Ureter (tissue), 1 donor: ENCODE results near the gene SHC3. TPM values are rescaled to one million over a fixed set of nuclear protein-coding genes. Genes with fewer than 3 reads are reported as not detected.

Source experiments
- DNase-seq: peaks from one replicate; pipeline ENCODE4 v3.0.0-alpha.2; 2020; ENCODE audit warnings: low spot score
- total RNA-seq: library from RNA; stranded (reverse); gene quantifications from one replicate; pipeline ENCODE4 v1.2.4, GENCODE V29; 2023
- donor health status: DM: yes; HTN: yes; CAD: no.

Gene SHC3
- total RNA-seq, 1 donor from 2014 or later, result 4.7 TPM

DNA sequence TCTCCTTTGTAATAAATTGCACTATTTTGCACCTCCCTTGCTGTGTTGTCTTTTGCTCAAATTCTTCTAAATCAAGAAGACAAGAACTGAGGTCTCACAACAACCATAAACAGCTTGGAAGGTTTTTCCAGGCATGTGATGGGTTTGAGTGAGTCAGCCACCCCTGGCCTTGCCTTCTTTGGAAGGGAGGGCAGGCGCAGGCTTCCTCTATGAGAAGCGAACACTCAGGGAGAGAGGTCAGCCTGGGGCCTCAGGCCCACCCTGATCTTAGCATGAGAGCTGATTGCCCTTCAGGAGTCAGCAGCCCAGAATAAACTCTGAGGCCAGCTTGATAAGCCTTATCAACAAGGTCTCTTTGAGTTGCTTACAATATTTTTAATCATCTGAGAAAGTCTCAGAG is 155.7 kb downstream of the SHC3 start:
- no peak for DNase-seq

DNA sequence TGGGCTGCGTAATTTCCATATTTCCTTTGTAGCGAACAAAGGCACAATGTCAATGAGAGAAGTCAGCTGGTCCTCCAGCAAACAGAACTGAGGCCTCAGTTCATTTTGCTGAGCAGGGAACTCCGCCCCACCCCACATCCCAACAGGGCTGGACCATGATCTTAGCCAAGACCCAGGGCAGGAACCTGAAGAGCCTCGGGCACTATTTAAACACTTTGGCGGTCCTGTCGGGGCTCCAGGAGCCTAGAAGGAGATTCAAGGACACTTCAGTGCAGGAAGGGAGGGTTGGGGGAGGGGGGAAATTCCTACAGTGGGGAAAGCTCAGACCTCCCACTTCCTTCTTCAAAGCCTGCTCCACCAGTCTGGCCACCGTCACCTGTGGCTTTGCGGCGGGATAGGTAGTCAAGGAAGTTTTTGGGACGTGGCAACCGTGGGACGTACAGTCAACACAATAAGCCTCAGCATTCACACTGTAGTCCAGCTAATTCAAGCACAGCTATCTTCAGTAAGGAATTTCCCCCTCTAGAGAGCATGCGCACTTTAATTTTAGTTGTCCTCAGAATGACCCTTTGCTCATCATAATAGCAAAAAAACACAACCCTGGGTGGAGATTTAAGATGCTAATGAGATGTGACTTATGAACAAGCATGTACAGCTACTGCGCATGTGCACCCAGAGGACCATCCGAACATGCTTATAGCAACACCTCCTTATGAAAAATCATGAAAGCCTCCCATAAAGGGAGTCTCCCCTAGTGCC is 156.4 kb downstream of the SHC3 start:
- peak; percentile 62 for DNase-seq

DNA sequence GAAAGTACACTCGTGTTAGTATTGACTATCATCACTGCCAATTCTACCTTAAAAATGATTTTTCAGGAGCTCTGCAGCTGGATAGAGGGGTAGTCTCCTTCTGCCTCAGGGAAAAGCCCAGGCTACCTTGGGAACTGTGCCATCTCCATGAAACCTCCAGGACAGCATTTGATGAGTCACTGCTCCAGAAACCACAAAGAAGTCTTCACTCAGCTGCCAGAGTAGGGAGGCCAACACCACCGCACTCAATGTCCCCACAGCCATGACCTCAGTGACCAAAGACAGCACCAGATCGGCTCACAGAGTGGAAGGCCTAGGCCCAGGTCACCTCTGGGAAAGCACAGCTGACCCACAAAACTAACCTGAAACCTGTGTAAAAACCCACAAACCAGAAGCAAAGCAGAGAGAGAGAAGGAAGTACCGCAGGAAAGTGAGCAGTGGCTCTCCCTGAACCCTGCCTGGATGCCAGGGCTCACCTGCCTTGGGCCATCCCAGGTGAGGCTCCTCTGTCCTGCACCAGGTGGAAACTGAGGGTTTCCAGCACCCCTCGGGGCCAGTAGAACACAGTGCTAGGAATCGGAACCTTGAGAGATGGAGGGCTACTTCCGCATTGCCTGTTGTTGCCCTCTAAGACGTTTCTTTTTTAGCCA is 157.3 kb downstream of the SHC3 start:
- no peak for DNase-seq

DNA sequence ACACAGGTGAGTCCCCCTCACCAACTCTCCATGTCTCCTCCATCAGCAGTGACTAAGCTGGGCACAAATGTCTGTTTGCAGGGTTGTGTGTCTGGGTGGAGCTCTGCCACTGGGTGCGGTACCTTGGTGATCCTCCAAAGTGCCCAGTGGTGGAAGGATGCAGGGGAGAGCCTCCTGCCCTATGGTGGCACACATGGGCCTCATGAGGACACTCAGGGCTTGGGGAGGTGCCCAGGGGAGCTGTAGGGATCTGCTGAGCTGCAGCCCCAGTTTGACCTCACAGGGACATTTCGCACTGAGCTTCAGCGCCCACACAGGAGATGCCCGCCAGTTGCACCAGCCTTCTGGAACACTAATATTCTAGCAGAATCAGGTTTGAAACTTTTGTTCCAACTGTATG is 157.9 kb downstream of the SHC3 start:
- no peak for DNase-seq

DNA sequence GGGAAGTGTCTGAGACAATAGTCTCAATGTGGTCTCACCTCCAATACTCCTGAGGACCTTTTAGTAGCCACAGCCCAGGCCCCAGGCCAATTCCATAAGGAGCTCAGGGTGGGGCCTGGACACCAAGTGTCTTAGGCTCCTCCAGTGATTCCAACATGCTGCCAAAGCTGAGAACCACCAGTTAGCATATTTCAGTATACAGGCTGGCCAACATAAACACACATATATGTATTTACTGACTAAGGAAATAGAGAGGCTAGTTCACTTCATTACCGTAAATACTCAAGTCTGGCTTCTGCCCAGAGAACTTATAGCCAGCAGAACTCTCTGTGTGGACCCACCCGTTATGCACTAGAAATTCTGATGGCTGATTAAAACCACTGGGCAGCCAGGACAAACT is 163.3 kb downstream of the SHC3 start:
- DNase-seq, result no peak

DNA sequence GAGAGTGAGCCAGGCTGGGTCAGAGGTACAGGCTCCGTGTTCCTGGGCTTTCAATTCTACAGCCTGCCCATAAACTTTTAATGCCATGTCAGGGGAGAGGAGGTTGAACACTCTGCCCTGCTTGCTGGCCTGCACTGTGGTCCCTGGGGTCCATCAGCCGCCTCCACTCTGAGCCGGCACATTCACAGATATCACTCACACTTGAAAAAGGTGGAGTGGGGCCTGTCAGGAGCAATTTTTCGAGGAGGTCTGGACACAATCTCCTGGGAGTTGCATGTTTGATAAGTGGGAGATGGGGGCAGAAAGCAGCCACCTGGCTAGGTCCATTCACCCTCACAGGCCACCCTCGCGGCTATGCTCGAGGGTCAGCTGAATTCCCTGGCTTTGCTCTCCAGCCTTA is 164.5 kb downstream of the SHC3 start:
- DNase-seq, result peak; percentile 32

DNA sequence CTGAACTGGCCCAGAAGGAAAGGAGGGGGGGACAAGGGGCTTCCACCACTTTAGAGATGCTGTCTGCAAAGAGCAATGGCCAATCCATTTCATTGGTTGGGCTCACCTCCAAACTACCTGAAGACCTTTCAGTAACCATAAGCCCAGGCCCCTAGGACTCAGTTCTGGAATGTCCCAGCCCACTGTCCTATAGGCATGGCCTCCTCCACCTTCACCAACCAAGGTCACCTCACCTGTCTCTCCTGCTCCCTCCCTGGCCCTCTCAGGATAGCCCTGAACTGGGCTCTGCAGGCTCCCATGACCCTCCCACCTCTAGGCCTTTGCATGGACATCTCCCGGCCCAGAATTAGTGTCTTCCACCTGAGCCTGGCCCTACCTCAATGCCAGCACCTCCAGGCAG is 165.0 kb downstream of the SHC3 start:
- no peak for DNase-seq

DNA sequence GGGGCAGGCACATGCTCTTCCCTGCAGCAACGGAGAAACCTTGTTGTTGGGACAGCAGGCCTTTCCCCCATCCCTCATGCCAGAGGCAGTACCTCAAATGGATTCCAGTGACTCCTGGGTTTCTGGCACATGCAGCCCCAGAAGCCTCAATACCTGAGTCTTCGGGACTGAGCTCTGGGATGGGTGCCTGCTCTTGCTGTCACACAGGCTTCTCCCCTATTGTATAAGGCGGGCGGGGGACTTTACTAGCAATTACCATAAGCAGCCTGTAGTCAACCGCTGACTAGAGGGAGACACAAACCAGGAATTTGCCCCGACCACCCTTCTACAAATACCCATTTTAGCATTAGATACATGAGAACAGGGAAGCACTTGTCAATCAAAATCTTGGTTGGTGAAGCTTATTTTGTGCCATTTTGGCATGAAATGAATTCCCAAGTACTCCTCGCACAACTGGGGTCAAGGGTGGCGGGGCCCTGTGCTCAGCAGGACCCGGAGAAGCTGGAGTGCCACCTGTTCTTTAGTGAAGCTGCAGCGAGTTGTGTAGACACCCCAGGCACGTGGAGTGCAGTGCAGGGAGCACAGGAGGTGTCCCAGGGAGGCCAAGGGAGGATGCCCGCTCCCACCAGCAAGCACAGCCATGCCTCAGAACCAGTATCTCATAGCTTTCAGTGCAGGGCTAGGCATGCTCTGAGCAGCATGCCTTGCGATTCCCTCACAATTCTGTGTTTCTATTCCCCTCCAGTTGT is 166.2 kb downstream of the SHC3 start:
- no peak for DNase-seq

DNA sequence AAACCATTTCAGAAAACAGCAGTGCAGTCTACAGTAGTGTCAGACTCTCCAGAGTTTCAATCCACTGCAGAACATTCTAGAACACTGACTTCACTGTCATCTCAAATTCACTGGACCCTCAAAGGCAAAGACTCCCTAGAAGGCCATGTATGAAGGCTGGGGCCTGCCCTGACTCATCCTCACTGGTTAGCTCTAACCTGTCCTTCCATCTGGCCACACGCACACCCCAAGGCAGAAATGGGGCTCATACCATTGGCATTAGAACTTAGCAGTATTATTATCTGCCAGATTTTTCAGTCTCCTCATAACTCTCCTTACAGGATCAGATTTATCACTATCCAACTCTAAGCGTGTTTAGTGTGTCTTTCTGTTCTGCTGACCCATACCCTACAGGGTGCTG is 166.9 kb downstream of the SHC3 start:
- no peak for DNase-seq

DNA sequence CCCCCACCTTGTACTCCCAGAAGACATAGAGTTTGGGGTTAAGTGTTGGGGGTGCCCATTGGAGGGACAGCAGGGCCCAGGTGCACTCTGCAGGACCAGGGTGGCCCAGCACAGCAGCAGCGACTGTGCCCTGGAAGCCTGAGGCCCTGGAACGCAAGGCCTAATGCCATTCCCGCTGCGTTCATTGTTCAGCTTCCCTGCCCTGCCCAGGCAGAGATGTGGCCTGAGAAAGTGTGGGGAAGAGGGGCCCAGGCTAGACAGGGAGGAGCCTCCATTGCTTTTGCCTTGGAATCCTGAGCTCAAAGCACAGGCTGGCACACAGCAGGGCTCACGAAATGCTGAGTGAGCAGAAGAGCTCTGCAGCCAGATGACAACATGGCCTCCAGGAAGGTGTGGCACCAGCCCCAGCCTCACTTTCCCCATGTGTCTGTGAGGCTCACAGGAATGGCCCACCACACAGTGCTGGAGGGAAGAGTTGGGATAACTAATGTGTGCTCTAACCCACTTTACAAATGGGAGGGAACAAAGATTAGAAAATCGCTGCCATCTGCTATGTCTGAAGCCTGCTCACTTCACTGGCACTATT is 168.0 kb downstream of the SHC3 start:
- DNase-seq, result no peak

DNA sequence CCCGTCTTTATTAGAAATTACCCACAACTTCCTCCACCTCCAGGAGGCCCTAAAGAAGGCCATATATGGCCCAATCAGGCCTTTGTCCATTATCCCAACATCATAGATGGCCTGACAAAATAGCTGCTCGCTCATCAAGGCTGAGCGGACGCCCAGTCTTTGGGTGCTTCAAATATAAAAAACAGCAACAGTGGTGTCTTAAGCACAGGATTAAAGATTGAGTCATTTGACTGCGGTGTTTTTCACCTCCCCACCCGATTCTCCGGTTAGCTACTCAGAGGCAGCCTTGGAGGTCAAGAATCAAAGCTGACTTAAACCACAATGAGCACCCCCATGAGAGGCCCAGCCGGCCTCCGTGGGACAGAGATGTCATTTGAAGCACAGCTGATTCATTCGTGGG is 168.6 kb downstream of the SHC3 start:
- no peak for DNase-seq

DNA sequence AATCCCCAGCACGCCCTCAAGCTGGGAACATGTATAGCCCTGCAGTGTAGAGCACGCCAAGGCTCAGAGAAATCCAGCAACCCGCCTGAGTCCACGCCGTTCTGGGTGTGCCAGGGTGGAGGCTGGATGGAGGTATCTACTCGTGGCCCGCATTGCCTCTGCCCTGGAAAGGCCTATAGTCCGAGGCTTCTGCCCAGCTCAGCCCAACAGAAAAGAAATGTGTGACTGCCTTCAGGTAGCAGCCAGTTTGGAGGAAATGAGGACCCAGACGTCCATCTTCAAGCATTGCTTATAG is 169.1 kb downstream of the SHC3 start:
- DNase-seq, result no peak

DNA sequence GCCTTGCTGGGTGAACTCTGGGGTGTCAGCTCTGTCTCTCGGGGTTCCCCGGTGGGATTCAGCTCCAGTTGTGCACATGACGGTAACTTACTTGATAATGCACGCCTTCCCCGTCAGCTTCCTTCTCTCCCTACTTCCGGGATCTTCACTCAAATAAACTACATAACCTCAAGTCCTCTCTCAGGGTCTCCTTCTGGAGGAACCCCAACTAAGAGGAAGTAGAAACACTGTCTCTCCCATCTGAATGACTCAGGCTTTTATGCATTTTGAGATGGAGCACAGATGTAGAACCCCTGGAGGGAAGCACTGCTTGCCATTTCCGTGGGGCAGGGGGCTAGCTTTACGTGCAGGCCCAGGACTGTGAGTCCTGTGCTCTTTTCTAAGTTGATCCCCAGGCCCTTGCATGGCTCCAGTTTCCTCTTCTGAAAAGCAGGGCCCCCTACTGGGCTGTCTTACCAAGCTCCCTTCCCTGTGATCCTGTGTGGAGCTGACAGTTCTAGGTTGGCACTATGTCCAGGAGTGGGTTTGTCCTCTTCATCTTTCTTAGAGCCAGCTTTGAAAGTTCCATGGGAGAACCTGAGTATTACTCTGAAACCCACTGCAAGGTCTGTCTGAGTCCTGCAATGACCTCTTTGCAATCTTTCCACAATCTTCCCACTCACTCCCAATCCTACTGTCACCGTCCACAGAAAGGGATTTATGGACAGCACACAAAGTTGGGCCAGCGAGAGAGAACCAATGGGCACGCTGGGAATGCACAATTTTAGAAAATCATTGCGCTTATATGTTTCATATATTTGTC is 169.7 kb downstream of the SHC3 start:
- no peak for DNase-seq

DNA sequence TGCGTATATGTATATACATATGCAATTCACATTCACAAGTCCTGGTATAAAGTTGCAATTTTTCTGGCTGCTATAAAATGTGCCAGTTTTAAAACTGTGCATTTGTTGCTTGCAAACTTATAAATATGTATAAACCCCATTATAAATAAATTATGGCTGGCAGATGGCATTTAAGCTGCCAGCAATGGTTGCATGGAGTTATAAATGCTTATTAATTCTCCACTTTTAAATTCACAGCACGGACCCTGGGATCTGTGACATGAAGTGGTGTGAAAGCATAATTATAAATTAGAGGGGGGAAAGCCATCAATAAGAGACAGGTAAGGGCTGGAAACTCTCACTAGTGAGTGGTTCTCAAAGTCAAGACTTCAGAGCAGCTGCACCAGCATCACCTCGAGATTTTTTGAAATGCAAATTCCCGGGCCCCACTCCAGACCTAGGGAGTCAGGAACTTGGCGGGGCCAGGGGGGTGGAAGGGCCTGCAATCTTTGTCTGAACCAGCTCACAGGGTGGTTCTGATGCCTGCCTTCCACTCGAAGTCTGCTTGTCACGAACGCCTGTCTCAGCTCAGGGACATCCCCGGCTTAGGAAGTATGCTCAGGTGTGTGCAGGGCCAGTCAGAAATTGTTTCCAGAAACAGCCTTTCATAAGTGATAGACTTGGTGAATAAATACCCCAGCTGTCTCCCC is 170.4 kb downstream of the SHC3 start:
- peak; percentile 34 for DNase-seq

DNA sequence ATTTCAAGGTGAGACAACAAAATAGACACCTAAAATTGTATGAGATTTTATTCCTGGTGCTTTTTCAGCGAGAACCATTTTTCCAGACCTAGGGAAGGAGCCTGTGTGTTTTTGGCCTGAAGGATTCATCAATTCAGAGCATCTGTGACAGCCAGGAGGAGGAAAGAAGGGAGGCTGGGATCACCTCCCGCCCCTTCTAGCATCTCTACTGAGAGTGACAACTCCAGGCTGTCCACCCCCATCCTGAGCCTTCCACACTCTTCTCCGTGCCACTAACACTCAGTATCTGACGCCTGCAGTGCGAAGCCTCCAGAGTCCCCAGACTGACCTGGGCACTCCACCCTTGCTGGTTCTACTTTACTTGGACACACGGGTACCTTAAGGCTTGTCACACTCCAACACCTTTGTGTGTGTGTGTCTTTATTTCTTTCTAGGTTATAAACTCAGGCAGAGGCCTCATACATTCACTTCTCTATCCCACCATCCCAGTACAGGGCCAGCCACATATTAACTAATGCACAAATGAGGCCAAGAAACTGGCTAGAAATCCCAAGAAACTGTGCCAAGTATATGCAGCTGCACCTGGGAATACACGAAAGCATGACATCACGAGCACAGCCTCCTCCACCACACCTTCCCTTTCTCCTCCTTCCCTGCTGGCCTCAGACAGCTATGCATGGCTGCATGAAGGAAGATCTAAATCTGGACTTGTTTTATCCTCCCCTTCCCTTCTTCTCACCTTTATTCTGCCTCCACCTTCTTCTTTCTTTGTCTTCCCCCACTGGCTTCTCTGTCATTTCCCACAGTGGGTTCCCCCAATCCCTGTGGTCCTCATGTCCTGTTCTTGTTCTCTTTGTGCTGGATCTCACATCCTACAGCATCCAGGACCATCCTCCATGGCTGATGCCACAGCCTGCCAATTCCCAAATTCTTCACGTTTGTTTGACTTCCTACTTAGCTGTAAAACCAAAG is 171.3 kb downstream of the SHC3 start:
- DNase-seq, result no peak

DNA sequence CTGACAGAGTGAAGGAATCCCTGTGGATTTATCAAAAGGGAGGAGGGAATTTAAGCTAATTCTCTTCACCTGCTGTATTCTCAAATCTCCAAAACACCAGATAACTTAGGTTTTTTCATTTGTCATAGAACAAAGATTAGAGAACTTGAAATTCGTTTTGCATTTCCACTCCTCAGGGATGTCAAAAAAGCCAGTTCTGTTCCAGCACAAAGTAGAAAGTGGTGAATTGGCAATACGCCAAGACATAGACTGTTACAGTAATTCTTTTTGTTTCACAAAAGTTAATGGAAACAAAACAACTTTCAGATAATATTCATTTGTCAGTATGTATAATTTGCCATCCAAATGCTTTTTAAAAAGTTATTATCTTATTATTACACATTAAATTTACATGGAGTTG is 172.4 kb downstream of the SHC3 start:
- DNase-seq, result no peak

DNA sequence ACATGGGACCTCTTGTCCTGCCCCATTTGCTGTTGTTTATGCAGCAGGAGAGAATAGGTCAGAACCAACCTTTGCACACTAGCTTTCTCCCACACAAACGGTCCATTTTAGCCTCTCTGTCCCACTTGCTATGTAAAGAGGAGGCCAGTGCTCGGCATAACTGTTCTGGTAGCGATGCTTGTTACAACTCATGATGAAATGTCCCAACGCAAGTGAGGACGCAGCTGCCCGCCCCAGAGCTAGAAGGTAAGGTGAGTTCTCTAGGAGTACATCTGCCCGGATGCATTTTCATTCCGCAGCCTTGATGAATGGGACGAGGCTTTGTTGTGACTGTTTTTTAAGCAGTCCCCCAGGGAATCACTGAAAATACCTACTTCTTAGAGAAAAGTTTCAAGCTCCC is 173.3 kb downstream of the SHC3 start:
- no peak for DNase-seq

DNA sequence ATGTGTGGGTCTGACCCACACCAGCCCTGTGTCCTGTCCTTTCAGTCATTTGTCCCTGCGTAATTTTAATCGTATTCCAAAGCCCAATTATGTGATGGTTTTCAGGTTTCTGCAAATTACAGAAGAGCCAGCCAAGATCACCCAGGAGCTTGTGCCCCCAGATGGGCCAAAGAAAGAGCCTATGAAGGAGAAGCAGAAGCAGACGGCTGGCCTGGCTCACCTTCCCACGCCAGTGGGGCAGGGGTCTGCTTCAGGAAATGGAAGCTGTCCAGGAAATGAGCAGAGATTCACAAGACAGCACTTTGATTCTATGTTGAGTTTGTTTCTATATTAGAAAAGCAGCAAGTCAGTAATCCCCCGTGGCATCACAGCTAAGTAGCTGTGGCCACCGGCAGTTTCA is 175.6 kb downstream of the SHC3 start:
- DNase-seq, result no peak

DNA sequence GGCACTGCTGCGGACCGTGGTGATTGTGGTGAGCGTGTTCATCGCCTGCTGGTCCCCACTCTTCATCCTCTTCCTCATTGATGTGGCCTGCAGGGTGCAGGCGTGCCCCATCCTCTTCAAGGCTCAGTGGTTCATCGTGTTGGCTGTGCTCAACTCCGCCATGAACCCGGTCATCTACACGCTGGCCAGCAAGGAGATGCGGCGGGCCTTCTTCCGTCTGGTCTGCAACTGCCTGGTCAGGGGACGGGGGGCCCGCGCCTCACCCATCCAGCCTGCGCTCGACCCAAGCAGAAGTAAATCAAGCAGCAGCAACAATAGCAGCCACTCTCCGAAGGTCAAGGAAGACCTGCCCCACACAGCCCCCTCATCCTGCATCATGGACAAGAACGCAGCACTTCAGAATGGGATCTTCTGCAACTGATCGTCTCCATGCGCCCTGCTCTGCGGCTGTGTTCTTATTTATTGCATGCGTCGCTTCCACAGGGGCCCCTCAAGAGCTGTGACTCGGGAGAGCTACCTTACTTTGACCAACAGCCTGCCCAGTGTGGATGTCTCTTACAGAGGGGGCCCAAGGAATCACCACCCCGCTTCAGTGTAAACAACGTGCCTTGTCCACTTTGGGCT is 176.6 kb downstream of the SHC3 start:
- no peak for DNase-seq
